ENCODE results near the gene CCDC68.

Gene CCDC68

DNA sequence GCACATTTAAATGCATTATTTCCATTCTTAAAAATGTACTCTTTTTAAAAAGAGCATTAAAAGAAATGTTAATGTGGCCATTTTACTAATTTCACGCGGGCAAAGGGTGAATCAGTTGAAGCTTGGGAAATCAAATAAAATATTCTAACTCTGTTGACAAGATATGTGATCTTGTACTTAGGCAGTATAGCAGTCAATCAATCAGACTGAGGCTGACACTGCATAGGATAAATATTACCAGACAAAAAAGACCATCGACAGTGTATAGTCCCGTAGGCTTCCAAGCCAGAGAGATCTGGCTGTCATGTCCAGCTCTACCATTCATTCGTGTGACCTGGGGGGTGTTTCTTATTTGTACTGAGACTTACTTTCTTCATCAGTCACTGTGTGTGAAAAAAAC is 39.8 kb upstream of the CCDC68 start (continued):
- no peak for TF ChIP-seq BCL11B (tag by site-specific recombination; IDR thresholded peaks at IDR 0.05; ENCODE audit: low read depth)
- no peak for TF ChIP-seq ZNF37A (tag by site-specific recombination; IDR thresholded peaks at IDR 0.05)
- no peak for TF ChIP-seq FEZF1 (tag by site-specific recombination; IDR thresholded peaks at IDR 0.05)

DNA sequence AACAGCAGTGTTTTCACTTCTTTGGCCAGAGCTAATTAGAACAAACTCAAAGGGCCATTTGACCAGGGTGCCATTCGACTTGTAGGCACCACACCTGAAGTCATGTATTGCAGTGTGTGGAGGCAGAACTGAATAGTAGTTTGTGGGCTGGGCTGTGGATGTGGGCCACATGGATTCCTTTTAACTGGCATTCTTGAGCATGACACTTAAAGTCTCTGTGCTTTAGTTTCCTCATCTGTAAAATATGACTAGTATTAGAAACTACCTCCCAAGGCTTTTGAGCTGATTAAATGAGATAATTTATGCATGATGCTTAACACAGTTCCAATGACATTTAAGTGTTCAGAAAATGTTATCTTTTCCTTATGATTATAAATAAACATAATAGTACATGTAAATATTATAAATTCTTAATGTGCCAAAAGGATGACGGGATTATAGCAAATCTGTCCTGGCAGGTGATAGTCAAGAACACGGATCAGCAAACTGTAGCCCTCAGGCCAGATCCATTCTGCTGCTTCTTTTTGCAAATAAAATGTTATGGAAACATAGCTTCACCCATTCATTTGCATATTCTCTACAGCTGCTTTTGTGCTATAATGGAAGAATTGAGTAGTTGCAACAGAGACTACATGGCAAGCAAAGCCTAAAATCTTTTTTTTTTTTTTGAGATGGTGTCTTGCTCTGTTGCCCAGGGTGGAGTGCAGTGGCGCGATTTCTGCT is 36.3 kb upstream of the CCDC68 start:
- no peaks in the 10 kb centered on the region for H3K4me1 ChIP-seq (ENCODE audit: control insufficient read depth, insufficient read depth, low read length)
- H3K27ac ChIP-seq (ENCODE audit: extremely low read depth, low read depth, low read length) = no peak overlapping the region
- H3K36me3 ChIP-seq (ENCODE audit: control insufficient read depth in 2 of 2, insufficient read depth in 1 of 2, low read length in 2 of 2) = no peaks in the 10 kb centered on the region
- H3K9me3 ChIP-seq (ENCODE audit: control insufficient read depth, insufficient read depth, low read depth, low read length) = no peaks in the 10 kb centered on the region
- no peak overlapping the region for H3K4me3 ChIP-seq (ENCODE audit: low read depth, low read length)
- ChIA-PET CTCF (interaction anchor here (0.6 to 1.3 kb wide), 4 partner anchors 12 to 1988 kb away, joined by 3 to 5 read pairs (median 4); no protein-coding TSS in a partner anchor), POLR2A (no interaction called here)
- TF ChIP-seq, protein P1, sequence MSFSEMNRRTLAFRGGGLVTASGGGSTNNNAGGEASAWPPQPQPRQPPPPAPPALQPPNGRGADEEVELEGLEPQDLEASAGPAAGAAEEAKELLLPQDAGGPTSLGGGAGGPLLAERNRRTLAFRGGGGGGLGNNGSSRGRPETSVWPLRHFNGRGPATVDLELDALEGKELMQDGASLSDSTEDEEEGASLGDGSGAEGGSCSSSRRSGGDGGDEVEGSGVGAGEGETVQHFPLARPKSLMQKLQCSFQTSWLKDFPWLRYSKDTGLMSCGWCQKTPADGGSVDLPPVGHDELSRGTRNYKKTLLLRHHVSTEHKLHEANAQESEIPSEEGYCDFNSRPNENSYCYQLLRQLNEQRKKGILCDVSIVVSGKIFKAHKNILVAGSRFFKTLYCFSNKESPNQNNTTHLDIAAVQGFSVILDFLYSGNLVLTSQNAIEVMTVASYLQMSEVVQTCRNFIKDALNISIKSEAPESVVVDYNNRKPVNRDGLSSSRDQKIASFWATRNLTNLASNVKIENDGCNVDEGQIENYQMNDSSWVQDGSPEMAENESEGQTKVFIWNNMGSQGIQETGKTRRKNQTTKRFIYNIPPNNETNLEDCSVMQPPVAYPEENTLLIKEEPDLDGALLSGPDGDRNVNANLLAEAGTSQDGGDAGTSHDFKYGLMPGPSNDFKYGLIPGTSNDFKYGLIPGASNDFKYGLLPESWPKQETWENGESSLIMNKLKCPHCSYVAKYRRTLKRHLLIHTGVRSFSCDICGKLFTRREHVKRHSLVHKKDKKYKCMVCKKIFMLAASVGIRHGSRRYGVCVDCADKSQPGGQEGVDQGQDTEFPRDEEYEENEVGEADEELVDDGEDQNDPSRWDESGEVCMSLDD (tag by site-specific recombination; IDR thresholded peaks at IDR 0.05) = no peak
- TF ChIP-seq HOXD13 (CRISPR knock-in tag; IDR thresholded peaks at IDR 0.05; ENCODE audit: borderline replicate concordance) (no peak), ZNF707 (tag by site-specific recombination; IDR thresholded peaks at IDR 0.05) (no peak), ZNF121 (tag by site-specific recombination; IDR thresholded peaks at IDR 0.05) (no peak), ZNF530 (tag by site-specific recombination; IDR thresholded peaks at IDR 0.05; ENCODE audit: low read depth) (no peak), SETDB1 (IDR thresholded peaks at IDR 0.05; ENCODE audit: insufficient read length, low read length) (no peak), ZNF514 (tag by site-specific recombination; IDR thresholded peaks at IDR 0.05) (no peak), ZNF629 (tag by site-specific recombination; IDR thresholded peaks at IDR 0.05) (no peak), BCL11A (tag by site-specific recombination; IDR thresholded peaks at IDR 0.05; ENCODE audit: low read depth) (no peak), ZNF423 (tag by site-specific recombination; IDR thresholded peaks at IDR 0.05) (no peak), ZNF221 (tag by site-specific recombination; IDR thresholded peaks at IDR 0.05; ENCODE audit: borderline replicate concordance) (no peak), ZNF623 (tag by site-specific recombination; IDR thresholded peaks at IDR 0.05) (no peak), MEIS1 (CRISPR knock-in tag; IDR thresholded peaks at IDR 0.05; ENCODE audit: borderline replicate concordance) (no peak), ZNF785 (tag by site-specific recombination; IDR thresholded peaks at IDR 0.05) (no peak), ZNF223 (tag by site-specific recombination; IDR thresholded peaks at IDR 0.05) (no peak)
- TF ChIP-seq, protein P2, sequence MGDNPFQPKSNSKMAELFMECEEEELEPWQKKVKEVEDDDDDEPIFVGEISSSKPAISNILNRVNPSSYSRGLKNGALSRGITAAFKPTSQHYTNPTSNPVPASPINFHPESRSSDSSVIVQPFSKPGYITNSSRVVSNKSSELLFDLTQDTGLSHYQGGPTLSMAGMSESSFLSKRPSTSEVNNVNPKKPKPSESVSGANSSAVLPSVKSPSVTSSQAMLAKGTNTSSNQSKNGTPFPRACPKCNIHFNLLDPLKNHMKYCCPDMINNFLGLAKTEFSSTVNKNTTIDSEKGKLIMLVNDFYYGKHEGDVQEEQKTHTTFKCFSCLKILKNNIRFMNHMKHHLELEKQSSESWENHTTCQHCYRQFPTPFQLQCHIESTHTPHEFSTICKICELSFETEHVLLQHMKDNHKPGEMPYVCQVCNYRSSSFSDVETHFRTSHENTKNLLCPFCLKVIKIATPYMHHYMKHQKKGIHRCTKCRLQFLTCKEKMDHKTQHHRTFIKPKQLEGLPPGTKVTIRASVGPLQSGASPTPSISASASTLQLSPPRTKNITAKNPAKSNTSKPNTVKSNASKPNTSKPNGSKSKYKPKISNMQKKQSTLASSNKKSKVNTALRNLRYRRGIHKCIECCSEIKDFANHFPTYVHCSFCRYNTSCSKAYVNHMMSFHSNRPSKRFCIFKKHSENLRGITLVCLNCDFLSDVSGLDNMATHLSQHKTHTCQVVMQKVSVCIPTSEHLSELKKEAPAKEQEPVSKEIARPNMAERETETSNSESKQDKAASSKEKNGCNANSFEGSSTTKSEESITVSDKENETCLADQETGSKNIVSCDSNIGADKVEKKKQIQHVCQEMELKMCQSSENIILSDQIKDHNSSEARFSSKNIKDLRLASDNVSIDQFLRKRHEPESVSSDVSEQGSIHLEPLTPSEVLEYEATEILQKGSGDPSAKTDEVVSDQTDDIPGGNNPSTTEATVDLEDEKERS (tag by site-specific recombination; IDR thresholded peaks at IDR 0.05) = no peak
- TF ChIP-seq, protein P3, sequence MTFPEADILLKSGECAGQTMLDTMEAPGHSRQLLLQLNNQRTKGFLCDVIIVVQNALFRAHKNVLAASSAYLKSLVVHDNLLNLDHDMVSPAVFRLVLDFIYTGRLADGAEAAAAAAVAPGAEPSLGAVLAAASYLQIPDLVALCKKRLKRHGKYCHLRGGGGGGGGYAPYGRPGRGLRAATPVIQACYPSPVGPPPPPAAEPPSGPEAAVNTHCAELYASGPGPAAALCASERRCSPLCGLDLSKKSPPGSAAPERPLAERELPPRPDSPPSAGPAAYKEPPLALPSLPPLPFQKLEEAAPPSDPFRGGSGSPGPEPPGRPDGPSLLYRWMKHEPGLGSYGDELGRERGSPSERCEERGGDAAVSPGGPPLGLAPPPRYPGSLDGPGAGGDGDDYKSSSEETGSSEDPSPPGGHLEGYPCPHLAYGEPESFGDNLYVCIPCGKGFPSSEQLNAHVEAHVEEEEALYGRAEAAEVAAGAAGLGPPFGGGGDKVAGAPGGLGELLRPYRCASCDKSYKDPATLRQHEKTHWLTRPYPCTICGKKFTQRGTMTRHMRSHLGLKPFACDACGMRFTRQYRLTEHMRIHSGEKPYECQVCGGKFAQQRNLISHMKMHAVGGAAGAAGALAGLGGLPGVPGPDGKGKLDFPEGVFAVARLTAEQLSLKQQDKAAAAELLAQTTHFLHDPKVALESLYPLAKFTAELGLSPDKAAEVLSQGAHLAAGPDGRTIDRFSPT (tag by site-specific recombination; IDR thresholded peaks at IDR 0.05) = no peak
- TF ChIP-seq, protein P4, sequence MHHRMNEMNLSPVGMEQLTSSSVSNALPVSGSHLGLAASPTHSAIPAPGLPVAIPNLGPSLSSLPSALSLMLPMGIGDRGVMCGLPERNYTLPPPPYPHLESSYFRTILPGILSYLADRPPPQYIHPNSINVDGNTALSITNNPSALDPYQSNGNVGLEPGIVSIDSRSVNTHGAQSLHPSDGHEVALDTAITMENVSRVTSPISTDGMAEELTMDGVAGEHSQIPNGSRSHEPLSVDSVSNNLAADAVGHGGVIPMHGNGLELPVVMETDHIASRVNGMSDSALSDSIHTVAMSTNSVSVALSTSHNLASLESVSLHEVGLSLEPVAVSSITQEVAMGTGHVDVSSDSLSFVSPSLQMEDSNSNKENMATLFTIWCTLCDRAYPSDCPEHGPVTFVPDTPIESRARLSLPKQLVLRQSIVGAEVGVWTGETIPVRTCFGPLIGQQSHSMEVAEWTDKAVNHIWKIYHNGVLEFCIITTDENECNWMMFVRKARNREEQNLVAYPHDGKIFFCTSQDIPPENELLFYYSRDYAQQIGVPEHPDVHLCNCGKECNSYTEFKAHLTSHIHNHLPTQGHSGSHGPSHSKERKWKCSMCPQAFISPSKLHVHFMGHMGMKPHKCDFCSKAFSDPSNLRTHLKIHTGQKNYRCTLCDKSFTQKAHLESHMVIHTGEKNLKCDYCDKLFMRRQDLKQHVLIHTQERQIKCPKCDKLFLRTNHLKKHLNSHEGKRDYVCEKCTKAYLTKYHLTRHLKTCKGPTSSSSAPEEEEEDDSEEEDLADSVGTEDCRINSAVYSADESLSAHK (tag by site-specific recombination; IDR thresholded peaks at IDR 0.05) = no peak
- TF ChIP-seq, protein P5, sequence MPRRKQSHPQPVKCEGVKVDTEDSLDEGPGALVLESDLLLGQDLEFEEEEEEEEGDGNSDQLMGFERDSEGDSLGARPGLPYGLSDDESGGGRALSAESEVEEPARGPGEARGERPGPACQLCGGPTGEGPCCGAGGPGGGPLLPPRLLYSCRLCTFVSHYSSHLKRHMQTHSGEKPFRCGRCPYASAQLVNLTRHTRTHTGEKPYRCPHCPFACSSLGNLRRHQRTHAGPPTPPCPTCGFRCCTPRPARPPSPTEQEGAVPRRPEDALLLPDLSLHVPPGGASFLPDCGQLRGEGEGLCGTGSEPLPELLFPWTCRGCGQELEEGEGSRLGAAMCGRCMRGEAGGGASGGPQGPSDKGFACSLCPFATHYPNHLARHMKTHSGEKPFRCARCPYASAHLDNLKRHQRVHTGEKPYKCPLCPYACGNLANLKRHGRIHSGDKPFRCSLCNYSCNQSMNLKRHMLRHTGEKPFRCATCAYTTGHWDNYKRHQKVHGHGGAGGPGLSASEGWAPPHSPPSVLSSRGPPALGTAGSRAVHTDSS (tag by site-specific recombination; IDR thresholded peaks at IDR 0.05) = no peak

All from HEK293 (cell line).